Amniotic epithelial cell (primary cell): ENCODE data around the gene KCNJ3.

Experiments
- DNase-seq: peaks from one replicate; pipeline ENCODE4 v3.0.0-alpha.2; 2010; ENCODE audit warnings: low read depth

The KCNJ3 gene

DNA sequence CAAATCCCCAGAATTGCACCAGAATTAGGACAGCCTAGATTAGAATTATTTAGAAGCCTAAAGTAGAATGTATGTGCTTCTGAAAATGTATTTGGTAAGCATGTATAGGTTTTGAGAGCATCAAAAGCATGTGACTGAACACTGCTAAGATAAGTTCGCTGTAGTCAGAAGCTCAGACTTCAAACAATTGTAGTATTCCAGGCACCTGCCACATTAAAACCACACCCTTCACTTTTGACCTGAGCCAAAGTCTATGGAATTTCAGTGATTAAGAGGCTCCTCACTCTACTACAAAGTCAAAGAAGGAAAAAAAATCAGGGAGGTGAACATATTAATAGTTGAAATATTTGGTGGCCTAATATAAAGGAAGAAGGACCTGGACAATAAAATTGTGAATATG is 8.2 kb downstream of the KCNJ3 start:
- no peak for DNase-seq

DNA sequence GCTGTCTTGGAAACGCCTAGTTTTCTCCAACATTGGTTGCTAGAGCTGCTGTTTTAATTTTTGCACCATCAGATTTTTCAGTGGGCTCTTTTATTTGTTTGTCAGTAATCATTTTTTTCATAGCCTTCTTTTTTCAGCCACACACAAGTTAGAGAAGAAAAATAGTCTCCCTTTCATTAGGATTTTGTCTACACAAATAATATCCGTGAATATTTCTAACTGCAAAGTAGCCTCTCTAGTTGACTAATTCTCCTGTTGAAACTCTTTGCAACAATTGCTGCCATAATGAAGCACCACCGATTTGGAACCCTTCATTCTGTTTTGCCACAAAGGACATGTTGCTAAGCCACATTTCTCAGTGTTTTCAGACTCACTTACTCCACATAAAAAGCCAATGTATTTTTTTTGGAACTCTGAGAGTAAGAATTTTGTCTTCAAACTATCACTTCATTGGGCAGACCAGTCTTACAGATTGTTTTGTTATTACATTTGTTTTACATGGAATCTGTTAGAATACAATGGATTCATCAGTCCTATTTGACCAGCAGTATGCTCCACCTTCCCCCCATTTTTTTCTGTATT is 9.6 kb downstream of the KCNJ3 start:
- DNase-seq = no peak

DNA sequence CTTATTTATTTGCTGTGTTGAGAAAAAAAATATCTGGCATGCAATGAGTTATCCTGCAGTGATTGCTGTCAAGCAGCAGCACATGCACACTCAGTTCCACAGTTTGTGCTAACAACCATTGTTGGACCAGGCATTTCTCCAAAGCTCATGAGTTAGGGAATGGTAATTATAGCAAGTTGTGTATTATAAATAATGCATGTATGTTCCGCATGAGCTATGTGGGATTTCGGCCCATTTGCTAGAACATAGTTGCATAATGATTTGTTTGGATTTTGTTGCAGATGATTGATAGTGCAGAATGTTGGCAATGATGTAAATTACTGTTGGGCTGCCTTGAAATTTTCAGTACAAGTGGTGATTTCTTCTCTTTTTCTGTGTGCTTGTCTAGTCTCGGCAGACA is 10.7 kb downstream of the KCNJ3 start:
- DNase-seq = no peak

DNA sequence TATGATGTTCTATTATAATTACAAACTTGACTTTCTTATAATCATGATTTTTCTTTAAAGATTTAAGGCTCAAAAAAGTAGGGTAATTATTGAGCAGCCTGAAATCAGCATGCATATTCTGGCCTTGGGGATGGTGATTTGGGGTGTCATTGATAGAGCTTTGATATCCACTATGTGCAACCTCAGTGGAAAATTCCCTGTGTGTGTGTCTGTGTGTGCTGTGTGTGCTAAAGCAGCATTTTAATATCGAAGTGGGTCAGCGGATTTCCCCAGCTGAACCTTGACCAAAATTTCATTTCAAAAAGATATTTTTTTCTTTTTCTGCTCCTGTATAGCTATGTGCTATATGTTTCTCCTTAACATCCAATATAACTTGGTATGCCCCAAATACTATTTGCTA is 11.6 kb downstream of the KCNJ3 start:
- no peak for DNase-seq

DNA sequence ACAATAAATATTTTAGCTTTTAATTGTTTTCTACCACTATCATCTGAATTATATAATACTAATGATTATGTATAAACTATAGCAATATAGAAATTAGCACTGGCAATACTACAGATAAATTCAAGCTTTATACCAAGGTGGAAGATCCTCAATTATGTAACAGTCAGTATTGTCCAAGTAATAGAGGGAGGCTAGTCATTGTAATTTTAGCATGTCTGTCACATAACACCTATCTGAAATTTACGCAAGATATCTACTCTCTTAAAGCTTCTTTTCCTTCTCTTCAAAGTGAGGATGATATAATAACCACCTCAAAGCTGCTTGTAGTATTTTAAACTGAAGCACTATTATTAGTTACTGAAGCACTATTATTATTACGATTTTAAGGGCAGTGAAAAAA is 12.2 kb downstream of the KCNJ3 start:
- no peak for DNase-seq

DNA sequence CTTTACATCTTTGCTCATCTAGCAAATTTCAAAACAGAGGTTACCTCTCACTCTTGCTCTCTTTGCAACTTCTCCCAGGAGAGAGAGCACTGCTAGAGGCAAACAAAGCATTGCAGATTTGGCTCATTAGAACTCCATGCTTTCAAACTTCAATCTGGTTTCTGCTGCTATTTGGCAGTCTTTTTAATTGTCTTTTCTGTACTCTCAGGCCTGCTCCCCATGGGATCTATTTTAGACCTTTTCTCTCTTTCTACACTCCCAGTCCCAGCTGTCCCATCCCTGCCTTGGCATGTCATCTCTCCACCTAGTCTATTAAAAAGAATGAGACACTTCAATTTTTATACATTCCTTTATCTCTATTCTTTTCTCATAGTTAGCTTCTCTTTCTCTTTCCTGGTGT is 15.2 kb downstream of the KCNJ3 start:
- DNase-seq = no peak

DNA sequence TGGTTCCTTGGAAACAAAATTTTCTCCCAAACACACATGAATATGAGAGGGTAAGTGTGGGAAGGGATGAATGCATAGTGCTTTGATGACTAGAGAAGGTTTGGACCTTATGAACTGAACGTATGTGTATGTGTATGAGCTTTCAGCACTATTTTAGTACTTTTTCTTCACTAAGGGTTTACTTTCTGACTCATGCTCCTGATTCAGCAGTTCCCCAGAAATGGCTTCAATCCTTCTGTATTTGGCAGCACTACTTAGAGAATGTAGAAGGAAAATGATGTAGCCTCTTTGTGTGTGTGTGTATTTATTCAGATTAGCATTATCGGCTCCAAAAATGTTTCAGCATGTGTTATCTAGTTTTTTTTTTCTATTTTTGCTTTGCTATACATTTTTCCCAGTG is 22.2 kb downstream of the KCNJ3 start:
- DNase-seq = no peak

DNA sequence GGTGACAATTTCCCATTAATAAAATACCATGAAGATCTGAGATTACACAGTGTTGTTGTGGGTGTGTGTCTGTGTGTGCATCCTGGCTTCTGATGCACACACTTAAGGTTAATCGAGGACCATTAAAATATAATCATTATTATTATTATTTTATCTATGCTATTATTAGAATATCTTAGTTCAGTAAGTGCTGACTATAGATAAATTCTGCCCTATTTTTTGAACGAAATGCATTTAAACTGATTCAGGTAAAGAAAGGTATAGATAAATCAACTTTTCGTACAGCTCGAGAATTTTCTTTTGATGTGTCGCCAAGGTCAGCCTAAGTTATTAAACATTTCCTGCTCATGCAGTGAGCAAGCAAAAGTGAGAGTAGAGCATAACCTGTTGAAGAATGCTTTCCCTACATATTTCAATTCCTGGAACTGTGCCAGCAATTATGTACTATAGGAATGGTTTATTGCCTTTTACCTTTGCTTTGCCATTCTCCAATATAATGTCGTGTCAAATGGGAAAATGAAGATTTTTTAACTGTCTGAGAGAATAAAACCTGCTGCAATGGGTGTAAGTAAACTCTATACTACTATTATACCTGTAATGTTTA is 25.8 kb downstream of the KCNJ3 start:
- no peak for DNase-seq

DNA sequence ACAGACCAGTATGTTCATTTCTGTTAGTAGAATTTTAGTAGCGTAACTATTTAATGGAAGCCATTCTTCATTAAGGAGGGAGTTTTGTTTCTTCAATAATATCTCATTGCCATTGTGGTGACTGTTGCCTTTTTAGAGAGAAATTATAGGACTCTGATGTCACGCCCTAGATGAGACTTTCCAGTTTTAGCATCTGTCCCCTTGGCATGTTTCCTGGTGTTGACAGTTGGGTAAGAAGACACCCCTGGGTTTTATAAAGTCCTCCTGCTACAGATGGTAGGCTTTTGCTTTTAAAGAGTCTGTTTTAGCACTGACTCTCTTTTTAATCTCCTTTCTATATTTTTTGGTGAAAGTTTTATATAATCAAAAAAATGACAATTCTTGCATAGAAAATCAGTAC is 41.9 kb downstream of the KCNJ3 start:
- no peak for DNase-seq

DNA sequence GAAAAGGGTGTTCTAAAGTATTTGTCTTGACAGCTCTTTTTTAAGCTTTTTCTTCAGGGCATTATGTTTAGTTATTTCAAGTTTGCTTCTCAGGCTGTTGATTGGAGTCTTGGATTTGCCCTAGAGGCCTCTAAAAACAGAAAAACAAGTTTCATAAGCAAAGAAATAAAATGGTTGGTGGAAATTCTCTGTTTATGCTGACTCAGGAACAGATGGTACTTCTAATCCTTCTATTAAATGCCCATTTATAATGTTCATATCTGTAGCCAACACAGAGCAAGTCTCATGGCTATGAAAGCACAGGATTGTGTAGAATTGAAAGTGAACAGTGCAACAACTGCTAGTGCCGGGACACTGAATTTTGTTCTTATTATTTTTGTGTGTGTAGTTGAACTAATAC is 60.4 kb downstream of the KCNJ3 start:
- DNase-seq = no peak

DNA sequence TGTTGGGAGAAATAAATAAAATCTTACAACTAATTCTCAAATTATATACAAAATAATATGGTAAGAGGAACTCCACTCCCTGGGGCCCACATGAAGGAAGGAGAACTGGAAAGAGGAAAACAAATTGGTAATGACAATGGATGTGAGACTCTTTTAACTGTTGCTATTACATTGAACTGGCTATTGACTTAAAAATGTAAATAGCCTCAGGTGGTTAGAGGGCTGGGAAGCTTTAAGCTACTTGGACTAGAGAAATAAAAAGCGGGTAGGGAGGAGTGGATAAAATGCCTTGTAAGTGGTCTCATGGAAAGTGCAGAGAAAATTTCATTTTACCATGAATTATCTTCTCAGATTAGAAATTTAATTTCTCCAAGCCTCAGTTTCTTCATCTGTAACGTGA is 64.1 kb downstream of the KCNJ3 start:
- DNase-seq = no peak

DNA sequence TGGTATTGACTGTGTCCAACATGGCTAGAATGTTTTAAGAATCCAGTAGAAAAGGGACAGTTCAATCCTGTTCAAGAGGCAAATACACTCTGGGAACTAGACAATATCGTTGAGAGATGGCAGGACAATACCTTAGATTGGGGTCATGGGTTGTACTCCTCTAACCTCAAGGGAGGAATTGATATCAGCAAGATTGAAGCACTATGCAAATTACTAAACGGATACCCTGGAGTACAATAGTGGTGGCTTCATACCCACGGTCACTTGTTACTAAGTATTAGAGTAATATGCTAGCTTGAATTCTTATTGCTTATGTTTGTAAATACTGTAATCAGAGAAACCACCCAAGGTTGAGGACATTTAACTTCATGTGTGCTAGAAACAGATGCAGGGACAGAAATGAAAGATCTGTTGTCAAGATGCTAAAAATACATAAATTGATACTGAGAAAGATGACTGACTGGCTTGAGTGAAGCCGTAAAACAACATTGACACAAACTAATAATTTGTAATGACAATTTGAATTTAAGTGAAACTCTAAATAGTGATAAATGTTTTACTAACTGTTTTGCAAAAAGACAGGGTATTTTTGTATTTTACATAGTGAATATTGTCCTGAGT is 73.3 kb downstream of the KCNJ3 start:
- no peak for DNase-seq

DNA sequence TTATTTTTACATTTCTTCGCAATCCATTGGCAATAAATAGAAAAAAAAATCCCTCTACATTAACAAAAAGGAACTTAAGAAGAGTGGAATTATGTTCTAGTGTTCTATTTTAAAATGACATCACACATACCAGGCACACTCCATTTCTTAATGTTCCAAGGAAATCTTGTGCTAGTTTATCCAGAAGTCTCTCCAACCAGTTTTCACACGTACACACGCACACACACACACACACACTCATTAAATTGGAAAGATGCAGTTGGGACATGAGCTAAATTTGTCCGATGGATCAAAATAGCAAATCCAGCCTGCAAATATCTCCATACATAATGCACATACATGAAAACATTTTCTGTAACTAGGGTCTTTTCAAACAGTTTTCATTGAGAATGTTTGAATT is 78.3 kb downstream of the KCNJ3 start:
- DNase-seq = no peak

DNA sequence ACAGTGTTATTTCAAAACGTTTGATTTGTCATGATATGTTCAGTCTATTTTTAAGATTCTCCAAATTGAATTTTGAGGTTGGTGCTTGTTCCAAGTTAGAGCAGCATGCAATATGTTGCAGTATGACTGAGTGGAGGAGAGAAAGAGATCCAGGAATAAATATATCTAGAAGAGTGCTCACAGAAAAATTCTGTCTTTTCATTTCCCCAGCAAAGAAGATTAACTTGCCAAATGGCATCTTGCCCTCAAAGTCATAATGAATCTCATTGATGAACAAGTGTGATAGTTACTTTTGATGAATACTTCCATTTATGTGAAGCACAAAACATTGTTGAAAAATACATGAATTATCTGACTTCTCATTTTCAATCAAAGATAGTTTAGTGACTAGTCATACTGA is 95.9 kb downstream of the KCNJ3 start:
- DNase-seq = no peak

DNA sequence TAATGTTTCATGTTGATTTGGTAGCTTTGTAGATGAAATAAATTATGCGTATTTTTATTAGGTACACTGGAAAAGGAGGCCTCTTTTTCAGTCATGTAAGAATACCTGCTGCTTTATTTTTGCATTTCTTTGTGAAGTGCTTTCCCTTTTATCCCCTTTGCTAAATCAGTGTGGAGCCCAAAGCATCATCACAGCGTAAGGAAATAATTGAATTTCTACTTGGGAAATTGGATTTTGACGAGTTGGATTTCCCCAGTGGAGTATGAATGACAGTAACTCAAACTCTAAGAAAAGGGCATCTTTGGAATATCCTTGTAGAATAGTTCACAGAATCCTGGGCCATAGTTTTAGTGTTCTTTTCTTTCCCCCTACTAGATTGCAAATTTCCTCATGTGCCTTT is 97.2 kb downstream of the KCNJ3 start:
- no peak for DNase-seq

DNA sequence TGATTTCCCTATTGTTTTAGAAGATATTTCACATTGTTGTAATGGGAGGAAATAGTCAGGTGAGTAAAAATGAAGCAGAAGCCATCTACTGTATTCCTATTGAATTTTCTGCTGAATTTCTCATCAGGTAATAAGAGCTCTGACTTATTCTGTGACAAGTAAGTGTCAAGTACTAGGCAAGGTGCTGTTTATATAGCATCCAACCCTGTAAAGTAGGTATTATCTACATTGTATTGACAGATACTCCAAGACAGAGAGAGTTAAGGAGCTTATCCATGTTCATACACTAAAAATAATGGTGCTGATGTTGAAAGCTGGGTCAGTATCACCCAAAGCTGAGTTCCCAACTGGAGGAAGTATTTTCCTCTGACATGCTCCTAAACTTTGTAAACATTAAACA is 106.0 kb downstream of the KCNJ3 start:
- no peak for DNase-seq

DNA sequence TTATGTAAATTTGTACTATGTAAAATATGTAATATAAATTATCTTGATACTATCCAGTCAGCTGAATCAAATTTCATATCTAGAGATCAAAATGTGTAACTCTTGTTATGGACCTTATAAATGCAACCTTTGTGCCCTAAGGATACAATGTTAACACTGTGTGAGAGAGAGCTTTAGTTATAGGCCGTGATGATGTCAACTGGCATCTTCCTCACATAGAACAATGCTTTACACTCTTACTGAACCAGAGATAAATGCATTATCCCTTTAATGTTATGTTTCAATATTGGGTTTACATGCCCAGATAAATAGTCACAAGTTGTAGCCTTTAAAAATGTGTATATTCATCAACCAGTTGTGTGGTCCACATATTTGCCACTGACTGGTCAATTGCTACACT is 115.1 kb downstream of the KCNJ3 start:
- no peak for DNase-seq

DNA sequence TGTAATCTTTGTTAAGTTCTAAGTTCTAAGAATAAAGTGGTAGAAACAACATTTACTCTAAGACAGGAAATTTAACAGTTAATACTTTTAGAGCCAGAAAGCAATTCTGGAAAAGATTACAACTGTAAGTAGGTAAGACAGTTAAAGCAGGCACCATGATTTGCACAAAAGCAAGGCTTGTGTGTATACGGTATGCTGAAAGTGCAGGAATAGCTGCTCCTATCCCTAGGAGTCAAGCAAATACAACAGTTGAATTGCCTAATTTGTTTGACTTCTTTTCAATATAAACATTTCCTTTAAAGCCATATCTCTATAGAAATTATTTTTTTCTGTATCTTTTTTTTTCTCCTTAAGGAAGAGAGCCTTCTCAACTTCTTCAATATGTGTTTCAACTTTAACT is 116.4 kb downstream of the KCNJ3 start:
- DNase-seq = no peak

DNA sequence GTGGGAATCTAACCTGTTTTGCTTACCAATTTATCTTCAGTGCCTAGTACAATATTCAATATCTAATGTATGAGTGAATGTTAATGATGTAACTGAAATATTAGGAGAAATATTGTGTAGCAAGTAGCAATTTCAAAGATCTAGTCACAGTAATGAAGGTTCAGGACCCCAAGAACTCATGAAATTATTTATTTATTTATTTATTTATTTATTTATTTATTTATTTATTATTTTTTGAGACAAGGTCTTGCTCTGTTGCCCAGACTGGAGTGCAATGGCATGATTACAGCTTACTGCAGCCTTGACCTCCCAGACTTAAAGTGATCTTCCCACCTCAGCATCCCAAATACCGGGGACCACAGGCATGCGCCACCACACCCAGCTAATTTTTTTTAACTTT is 126.9 kb downstream of the KCNJ3 start:
- DNase-seq = no peak

DNA sequence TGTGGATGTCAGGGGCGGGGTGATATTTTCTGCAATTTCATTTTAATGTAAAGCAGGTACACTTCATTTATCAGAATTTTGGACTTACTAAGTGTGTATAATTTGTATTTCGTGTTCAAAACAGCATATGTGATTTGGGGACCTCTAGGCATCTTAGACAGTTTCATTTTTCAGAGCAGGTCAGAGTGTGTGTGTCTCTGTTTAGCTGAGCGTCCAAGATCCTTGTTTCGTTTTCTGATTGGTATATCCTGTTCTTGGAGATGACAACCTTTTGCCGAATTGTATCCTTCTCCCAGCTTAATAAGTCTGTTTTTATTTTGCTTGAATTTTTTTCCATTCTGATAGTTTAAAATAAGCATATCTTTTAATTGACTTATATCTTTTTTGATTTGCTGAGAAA is 128.3 kb downstream of the KCNJ3 start:
- no peak for DNase-seq

DNA sequence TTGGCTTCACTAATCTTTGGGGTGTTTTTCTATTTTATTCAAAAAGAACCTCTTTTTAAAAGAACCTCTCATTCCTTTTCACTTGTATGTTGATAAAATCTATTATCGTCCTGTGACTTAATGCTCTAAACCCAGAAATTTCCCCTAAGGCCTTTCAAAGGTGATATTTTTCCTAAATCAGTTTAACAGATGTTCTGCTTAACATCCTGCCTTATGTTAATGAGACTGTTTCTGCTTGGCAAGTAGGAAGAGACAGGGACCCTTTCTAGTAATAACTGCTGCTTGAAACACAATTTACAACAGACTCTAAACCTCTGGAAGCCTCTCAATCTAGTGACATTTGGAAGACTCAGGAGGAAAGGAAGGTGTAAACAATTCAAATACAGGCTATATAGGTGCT is 128.8 kb downstream of the KCNJ3 start:
- no peak for DNase-seq

DNA sequence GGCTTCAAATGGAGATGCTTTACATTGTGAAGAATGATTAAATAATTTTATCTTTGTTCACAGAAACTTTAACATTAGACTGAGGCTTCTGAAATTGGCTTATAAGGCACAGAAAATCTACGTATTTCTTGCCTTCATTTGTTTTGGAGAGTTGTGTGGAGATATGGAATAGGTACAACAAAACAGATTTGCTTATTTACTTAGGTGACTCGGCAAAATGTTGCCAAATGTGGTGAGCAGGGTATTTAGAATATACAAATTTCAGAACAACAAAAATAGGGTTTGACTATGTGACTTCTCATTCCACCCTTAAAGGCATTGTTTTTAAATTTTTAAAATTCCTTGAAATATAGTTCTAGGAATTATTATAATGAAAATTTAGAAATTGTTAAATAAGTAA is 134.2 kb downstream of the KCNJ3 start:
- DNase-seq = no peak

DNA sequence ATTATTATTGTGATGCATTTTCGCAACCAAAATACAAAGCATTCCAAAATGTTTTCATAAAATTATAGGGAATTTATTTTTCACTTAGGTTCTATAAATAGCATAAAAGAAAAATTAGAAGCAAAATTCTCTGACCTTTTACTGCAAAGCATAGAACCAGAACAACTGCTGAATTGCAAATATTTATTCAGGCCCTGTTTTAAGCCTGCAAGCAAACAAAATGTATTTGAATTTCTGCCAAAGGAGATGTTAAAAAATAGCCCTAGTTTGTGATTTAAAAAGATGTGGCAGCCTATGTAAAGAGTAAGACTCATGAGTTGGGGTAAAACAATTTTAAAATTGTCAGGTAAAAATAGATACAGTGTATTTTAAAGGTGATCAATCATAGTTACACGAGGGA is 138.1 kb downstream of the KCNJ3 start:
- DNase-seq = no peak

DNA sequence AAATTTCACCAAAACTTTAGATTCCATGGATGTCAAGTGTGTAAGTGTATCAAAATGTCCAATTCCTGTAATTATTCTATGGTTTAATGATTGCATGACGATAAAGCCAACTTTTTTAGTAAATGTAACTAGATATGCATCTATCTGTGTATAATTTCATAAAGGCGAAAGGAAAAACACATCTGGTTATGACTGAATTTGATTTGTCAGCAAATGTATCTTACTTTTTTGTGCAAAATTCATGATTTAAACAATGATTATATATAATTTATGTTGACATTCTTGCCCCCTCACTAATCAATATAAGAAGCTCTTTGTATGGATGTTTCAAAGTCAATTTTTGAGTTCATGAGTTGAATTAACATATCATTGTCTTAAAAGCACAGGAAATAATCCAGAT is 138.5 kb downstream of the KCNJ3 start:
- DNase-seq = no peak
